ENCODE data around the gene RGL3.
"Not testable (repeated sequence)": the region's sequence is repeated elsewhere in the genome, so short reads cannot be mapped to it uniquely, and the experiment has no call there.

The RGL3 gene

DNA sequence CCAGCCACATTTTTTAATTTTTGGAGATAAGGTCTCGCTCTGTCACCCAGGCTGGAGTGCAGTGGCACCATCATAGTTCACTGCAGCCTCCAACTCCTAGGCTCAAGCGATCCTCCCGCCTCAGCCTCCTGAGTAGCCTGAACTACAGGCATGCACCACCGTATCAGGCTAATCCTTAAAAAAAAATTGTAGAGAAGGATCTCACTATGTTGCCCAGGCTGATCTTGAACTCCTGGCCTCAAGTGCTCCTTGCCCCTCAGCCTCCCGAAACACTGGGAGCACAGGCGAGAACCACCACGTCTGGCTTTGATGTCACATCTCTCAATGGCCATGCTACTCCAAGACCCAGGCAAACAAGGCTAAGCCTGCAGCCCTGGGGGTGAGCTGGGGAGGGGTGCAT is 37.5 kb upstream of the RGL3 start:
- intact Hi-C loops (cut with DNase I; ENCODE audit: low total_unique reads): no loop called here
- no peaks in the 10 kb centered on the region for H3K36me3 ChIP-seq
- no peaks in the 10 kb centered on the region for H3K9me3 ChIP-seq
- no peak for DNase-seq
- no peak overlapping the region for H3K4me3 ChIP-seq
- H3K4me1 ChIP-seq: peaks cover 0 to 13% (median 3%) of the 10 kb centered on the region in 4 donors
- peaks cover 0 to 46% of the 10 kb centered on the region in 2 donors for H3K27me3 ChIP-seq
- H3K27ac ChIP-seq: no peak overlapping the region
- TF ChIP-seq, protein P1, sequence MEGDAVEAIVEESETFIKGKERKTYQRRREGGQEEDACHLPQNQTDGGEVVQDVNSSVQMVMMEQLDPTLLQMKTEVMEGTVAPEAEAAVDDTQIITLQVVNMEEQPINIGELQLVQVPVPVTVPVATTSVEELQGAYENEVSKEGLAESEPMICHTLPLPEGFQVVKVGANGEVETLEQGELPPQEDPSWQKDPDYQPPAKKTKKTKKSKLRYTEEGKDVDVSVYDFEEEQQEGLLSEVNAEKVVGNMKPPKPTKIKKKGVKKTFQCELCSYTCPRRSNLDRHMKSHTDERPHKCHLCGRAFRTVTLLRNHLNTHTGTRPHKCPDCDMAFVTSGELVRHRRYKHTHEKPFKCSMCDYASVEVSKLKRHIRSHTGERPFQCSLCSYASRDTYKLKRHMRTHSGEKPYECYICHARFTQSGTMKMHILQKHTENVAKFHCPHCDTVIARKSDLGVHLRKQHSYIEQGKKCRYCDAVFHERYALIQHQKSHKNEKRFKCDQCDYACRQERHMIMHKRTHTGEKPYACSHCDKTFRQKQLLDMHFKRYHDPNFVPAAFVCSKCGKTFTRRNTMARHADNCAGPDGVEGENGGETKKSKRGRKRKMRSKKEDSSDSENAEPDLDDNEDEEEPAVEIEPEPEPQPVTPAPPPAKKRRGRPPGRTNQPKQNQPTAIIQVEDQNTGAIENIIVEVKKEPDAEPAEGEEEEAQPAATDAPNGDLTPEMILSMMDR (IDR thresholded peaks at IDR 0.05): no peak

DNA sequence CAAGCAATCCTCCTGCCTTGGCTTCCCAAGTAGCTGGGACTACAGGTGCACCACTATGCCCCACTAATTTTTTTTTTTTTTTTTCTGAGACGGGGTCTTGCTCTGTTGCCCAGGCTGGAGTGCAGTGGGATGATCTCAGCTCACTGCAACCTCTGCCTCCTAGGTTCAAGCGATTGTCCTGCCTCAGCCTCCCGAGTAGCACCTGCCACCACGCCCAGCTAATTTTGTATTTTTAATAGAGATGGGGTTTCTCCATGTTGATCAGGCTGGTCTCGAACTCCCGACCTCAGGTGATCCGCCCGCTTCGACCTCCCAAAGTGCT is 36.1 kb upstream of the RGL3 start:
- intact Hi-C loops (cut with DNase I; ENCODE audit: low total_unique reads): not testable (repeated sequence)

DNA sequence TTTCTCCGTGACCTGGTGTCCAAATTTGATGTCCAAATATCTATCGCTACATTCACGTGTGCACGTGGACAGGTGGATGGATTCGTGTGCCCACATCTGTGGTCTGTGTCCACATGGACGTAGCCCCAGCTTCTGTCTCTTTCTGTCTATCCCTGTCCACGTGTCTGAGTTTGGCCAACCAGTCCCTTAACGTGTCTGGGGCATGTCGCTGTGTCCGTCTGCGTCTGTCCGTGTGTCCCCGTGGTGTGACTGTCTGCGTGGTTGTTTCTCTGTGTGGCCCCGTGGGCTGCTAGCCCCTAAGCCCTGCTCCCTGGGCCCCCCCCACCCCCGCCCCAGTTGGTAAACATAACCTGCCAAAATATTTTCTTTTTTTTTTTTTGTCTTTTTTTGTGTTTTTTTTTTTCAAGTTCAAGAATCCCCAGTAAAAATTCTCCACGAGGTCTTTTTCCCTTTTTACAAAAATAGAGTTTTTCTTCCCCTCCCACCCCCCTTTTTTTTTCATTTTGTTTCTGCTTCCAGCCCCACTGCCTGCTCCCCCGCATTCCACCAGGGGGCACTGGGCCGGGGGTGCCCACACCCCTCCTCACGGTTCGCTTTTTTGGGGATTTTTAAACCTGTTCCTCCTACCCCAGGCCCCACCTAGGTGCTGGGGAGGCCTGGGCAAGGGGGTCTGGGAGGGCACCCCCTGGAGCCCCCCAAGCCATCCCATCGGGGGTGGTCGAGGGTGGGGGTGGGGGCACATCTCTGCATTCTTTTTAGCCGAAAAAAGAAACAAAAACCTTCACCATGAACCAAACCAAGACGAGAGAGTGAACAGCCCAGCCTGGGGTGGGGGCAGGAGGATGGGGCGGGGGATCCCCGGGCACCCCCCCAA is 34.6 kb upstream of the RGL3 start:
- TF ChIP-seq, protein P1 (IDR thresholded peaks at IDR 0.05): no peak
- no peak overlapping the region for H3K27ac ChIP-seq
- H3K4me3 ChIP-seq: no peak overlapping the region
- H3K9me3 ChIP-seq: no peaks in the 10 kb centered on the region
- peaks cover 10 to 24% (median 17%) of the 10 kb centered on the region in 3 donors for H3K36me3 ChIP-seq
- no peak for DNase-seq
- intact Hi-C loops (cut with DNase I; ENCODE audit: low total_unique reads): no loop called here
- H3K4me1 ChIP-seq: peaks cover 0 to 15% (median 4%) of the 10 kb centered on the region in 4 donors
- H3K27me3 ChIP-seq: peaks cover 0 to 41% of the 10 kb centered on the region in 2 donors

More for the DNA sequence above, 36.1 kb upstream of the RGL3 start:
- peaks cover 0 to 15% (median 4%) of the 10 kb centered on the region in 4 donors for H3K4me1 ChIP-seq
- not testable (repeated sequence) for H3K9me3 ChIP-seq, H3K4me3 ChIP-seq, H3K27ac ChIP-seq, DNase-seq, H3K36me3 ChIP-seq
- peaks cover 0 to 49% of the 10 kb centered on the region in 2 donors for H3K27me3 ChIP-seq

DNA sequence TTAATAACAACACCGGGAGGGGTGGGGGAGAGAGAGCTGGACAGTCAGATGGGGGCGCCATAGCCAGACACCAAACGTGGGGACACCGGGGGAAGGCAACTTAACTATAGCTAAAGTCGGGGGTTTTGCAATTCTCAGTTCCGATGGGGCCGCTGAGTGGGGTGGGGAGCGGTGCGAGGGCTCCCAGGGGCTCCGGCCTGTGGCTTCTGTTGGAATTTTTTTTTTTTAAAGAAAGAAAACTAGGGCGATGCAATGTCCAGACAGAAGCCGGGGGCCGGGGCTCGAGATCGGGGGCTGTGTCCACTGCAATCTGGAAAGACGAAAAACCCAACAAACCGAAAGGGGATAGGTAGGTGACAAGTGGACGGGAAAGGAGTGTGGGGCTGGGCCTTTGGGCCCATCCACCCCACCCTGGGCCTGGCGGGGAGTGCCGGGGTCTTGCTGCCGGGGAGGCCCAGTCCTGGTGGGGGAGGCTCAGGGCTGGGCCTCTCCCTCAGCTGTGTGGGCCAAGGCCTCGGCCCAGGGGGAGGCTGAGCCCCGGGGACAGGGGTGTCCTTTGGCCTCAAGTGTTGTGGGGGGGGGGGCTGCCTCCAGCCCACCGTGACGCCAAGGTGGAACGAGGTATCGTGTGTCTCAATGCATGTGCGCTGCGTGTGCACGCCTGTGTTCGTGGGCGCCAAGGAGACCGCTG is 33.7 kb upstream of the RGL3 start:
- no peak for DNase-seq
- intact Hi-C loops (cut with DNase I; ENCODE audit: low total_unique reads): no loop called here
- TF ChIP-seq, protein P1 (IDR thresholded peaks at IDR 0.05): no peak
- Histone ChIP-seq H3K4me3 (no peak overlapping the region), H3K27me3 (peaks cover 0 to 31% of the 10 kb centered on the region in 2 donors), H3K27ac (no peak overlapping the region), H3K9me3 (no peaks in the 10 kb centered on the region), H3K4me1 (peaks cover 0 to 15% (median 4%) of the 10 kb centered on the region in 4 donors), H3K36me3 (peaks cover 18 to 34% (median 27%) of the 10 kb centered on the region in 3 donors)

DNA sequence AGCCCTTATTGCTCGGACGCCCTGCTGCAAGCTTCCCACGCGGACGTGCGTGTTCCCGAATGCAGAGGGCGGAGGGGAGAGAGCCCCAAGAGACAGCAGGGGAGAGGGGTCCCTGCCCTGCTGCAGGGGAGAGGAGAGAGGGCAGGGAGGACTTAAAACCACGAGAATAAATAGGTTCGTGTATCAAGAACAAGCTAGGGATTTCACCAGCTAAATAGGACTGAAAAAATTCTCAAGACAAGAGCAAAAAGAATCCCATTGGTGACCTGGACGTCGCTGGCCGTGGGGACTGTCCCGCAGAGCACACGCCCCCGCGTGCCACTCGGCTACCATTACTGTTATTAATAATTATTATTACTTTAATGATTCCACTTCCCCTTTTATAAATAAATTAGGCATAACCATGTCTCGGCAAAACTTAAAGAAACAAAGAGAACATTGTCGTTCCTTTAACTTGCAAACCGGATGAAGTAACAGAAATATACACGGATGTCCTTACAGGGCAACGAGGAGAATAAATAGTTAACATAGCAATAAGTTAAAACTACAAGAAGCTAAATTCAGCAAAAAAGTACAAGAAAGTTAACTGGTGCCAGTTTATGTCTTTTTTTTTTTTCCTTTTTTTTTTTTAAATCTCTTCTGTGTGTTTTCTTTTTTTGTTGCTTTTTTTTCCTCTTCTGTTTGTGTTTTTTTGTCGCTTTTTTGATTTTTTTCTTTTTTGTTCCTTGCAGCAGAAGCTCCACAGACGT is 32.9 kb upstream of the RGL3 start:
- H3K27ac ChIP-seq: no peak overlapping the region

More for the DNA sequence above, 32.9 kb upstream of the RGL3 start:
- Histone ChIP-seq H3K4me3 (no peak overlapping the region), H3K27me3 (peaks cover 0 to 24% of the 10 kb centered on the region in 2 donors), H3K36me3 (peaks cover 25 to 41% (median 34%) of the 10 kb centered on the region in 3 donors), H3K9me3 (no peaks in the 10 kb centered on the region), H3K4me1 (peaks cover 0 to 10% (median 4%) of the 10 kb centered on the region in 4 donors)
- DNase-seq: no peak
- TF ChIP-seq, protein P1 (IDR thresholded peaks at IDR 0.05): no peak
- intact Hi-C loops (cut with DNase I; ENCODE audit: low total_unique reads): no loop called here
